ENCODE measurements around the gene SUSD4. TPM values are rescaled to one million over a fixed set of nuclear protein-coding genes. Genes with fewer than 3 reads are reported as not detected.
A peak's percentile ranks its signal among the peaks of the same experiment; 100 is the strongest.

The SUSD4 gene
- total RNA-seq, 1 donor from 2014 or later: 3.5 TPM

DNA sequence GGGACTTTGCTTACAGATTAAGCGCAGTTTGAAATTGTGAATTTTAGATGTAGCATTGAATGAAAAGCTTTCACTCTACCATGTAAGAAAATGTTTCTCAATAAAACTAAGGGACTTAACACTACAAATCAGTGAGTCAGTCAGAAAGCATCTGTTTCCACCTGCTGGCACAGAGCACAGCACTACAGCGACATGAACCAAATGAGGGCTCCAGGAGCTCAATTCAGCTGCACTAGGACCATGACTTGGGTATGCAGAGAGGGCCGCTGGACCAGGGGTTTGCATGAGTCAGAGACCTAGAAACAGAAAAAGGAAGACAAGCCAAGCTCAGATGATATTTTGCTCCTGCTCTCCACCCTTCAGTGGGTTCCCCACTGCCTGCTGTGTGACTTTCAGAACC, 5.2 kb downstream of the SUSD4 start:
- Histone ChIP-seq H3K36me3 (no peaks in the 10 kb centered on the region), H4K20me1 (ENCODE audit: low read depth) (no peaks in the 10 kb centered on the region), H3K79me2 (ENCODE audit: low read depth) (no peaks in the 10 kb centered on the region), H3K27ac (no peak overlapping the region), H3K9ac (no peak overlapping the region), H3K4me2 (no peak overlapping the region), H3K4me1 (peaks cover 15% of the 10 kb centered on the region), H2AFZ (replicated peaks) (no peak overlapping the region), H3F3A (ENCODE audit: low read depth) (peaks cover 14% of the 10 kb centered on the region), H3K27me3 (peaks cover 53% of the 10 kb centered on the region), H3K9me3 (ENCODE audit: low read depth) (no peaks in the 10 kb centered on the region), H3K4me3 (no peak overlapping the region)
- Mint-ChIP-seq H3K4me3 (no peak overlapping the region), H3K4me1 (peaks cover 19% of the 10 kb centered on the region), H3K36me3 (no peaks in the 10 kb centered on the region), H3K9me3 (no peaks in the 10 kb centered on the region), H3K27ac (no peak overlapping the region), H3K27me3 (ENCODE audit: insufficient read depth, low read depth) (peaks cover 20% of the 10 kb centered on the region)
- TF ChIP-seq EZH2phosphoT487 (IDR thresholded peaks at IDR 0.05) (no peak), EZH2 (IDR thresholded peaks at IDR 0.05) (no peak)
- TF ChIP-seq, protein P1, sequence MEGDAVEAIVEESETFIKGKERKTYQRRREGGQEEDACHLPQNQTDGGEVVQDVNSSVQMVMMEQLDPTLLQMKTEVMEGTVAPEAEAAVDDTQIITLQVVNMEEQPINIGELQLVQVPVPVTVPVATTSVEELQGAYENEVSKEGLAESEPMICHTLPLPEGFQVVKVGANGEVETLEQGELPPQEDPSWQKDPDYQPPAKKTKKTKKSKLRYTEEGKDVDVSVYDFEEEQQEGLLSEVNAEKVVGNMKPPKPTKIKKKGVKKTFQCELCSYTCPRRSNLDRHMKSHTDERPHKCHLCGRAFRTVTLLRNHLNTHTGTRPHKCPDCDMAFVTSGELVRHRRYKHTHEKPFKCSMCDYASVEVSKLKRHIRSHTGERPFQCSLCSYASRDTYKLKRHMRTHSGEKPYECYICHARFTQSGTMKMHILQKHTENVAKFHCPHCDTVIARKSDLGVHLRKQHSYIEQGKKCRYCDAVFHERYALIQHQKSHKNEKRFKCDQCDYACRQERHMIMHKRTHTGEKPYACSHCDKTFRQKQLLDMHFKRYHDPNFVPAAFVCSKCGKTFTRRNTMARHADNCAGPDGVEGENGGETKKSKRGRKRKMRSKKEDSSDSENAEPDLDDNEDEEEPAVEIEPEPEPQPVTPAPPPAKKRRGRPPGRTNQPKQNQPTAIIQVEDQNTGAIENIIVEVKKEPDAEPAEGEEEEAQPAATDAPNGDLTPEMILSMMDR (IDR thresholded peaks at IDR 0.05): no peak
- DNase-seq (ENCODE audit: low spot score): peak; percentile 24

DNA sequence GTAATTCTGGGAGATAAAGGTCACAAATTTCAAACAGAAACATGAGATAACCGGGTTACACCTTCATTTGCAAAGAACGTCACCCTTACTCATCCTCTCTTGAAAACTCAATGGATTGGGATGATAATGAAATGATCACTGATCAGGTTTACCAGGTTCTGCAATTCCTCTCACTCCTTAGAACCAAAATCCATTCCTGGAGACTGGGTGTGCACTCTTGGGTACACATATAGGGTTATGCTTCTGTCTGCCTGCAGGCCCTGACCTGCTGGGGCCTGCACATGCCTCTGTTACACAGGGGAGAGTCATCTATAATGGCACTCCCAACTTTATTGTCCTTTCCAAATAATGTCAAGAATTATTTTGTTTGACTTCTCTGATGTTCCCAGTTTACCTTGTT, 8.3 kb downstream of the SUSD4 start:
- no peaks in the 10 kb centered on the region for H3K9me3 ChIP-seq (ENCODE audit: low read depth)
- Mint-ChIP-seq H3K36me3 (no peaks in the 10 kb centered on the region), H3K9me3 (no peaks in the 10 kb centered on the region), H3K27ac (no peak overlapping the region), H3K4me1 (peaks cover 23% of the 10 kb centered on the region), H3K27me3 (ENCODE audit: insufficient read depth, low read depth) (peaks cover 11% of the 10 kb centered on the region), H3K4me3 (no peak overlapping the region)
- no peak overlapping the region for H2AFZ ChIP-seq (replicated peaks)
- no peaks in the 10 kb centered on the region for H3K36me3 ChIP-seq
- peaks cover 24% of the 10 kb centered on the region for H3K4me1 ChIP-seq
- H3K4me2 ChIP-seq: no peak overlapping the region
- no peak overlapping the region for H3K9ac ChIP-seq
- H3F3A ChIP-seq (ENCODE audit: low read depth): no peaks in the 10 kb centered on the region
- no peak overlapping the region for H3K27ac ChIP-seq
- H3K79me2 ChIP-seq (ENCODE audit: low read depth): no peaks in the 10 kb centered on the region
- TF ChIP-seq, protein P1 (IDR thresholded peaks at IDR 0.05): no peak
- TF ChIP-seq EZH2 (IDR thresholded peaks at IDR 0.05): no peak
- TF ChIP-seq EZH2phosphoT487 (IDR thresholded peaks at IDR 0.05): no peak
- no peaks in the 10 kb centered on the region for H4K20me1 ChIP-seq (ENCODE audit: low read depth)
- H3K27me3 ChIP-seq: peaks cover 21% of the 10 kb centered on the region
- DNase-seq (ENCODE audit: low spot score): no peak
- H3K4me3 ChIP-seq: no peak overlapping the region

DNA sequence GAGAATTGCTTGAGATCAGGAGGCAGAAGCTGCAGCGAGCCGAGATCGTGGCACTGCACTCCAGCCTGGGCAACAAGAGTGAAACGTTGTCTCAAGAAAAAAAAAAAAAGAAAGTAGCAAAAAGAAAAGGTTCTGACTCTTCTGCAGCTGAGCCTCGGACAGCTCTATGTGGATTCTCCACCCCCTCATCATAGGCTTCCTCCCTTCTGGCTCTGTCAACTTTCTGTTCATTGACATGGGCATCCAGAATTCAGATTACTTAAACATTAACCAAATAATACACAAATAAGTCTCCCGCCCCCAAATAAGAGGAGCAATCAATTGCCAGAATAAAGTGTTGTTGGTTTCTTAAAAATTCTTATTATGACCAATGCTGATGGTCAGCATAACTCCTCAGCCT, 10.0 kb downstream of the SUSD4 start:
- Histone ChIP-seq H3K36me3 (no peaks in the 10 kb centered on the region), H3K27ac (no peak overlapping the region), H3K9ac (no peak overlapping the region), H3F3A (ENCODE audit: low read depth) (no peaks in the 10 kb centered on the region), H3K9me3 (ENCODE audit: low read depth) (no peaks in the 10 kb centered on the region), H3K4me1 (peaks cover 24% of the 10 kb centered on the region), H3K79me2 (ENCODE audit: low read depth) (no peaks in the 10 kb centered on the region), H2AFZ (replicated peaks) (no peak overlapping the region), H3K4me3 (no peak overlapping the region), H3K27me3 (peaks cover 4% of the 10 kb centered on the region), H4K20me1 (ENCODE audit: low read depth) (no peaks in the 10 kb centered on the region), H3K4me2 (no peak overlapping the region)
- no peak for DNase-seq (ENCODE audit: low spot score)
- Mint-ChIP-seq H3K9me3 (no peaks in the 10 kb centered on the region), H3K4me3 (no peak overlapping the region), H3K27me3 (ENCODE audit: insufficient read depth, low read depth) (peaks cover 5% of the 10 kb centered on the region), H3K36me3 (no peaks in the 10 kb centered on the region), H3K4me1 (peaks cover 23% of the 10 kb centered on the region), H3K27ac (no peak overlapping the region)
- TF ChIP-seq EZH2 (IDR thresholded peaks at IDR 0.05) (no peak), EZH2phosphoT487 (IDR thresholded peaks at IDR 0.05) (no peak)
- TF ChIP-seq, protein P1 (IDR thresholded peaks at IDR 0.05): no peak
